Measurements from ENCODE around the gene CDH23. TPM values are rescaled to one million over a fixed set of nuclear protein-coding genes. Genes with fewer than 3 reads are reported as not detected.
"Not testable (repeated sequence)": the region's sequence is repeated elsewhere in the genome, so short reads cannot be mapped to it uniquely, and the experiment has no call there.

Gene CDH23
- total RNA-seq: 10 to 100 TPM in 1 of 2 donors, 1 to 10 TPM in 1; 1.7 to 11.2 TPM

DNA sequence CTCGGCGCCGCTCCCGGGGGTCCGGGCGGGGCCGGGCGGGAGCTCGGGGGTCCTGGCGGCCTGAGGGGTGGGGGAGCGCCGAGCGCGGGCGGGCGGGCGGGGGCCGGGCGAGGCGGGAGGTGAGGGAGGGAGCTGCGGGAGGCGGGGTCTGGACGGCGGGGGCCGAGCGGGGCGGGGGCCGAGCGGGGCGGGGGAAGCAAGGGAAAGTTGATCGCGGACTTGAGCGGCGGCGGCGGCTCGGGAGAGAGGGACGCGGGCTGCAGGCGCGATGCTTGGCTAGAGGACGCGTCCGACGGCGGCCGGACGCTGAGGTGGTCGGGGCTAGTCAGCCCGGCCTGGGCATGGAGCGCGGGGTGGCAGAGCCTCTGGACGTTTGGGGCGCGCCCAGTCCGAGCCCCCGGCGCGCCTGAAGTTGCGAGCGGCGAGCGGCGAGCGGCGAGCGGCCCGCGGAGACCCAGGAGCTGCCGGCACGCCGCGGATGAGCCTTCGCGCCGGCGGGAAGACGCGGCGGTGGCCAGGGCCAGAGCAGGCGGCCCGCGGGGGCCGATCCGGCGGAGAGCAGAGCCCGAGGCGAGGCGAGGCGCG is at the start of gene CDH23:
TSS of gene CDH23 (plus strand) at position 210 of the 585 bp plus-strand sequence. CDS start 42,912 bp downstream, outside the sequence.
- peak; percentile 28 to 49 for ATAC-seq
- no peaks in the 10 kb centered on the region for H3K9me3 Mint-ChIP-seq
- H3K27ac Mint-ChIP-seq: no peak within 1 kb of the TSS
- no peak for DNase-seq (ENCODE audit: low spot score in 2 of 2)
- no peaks in the 10 kb centered on the region for H3K36me3 Mint-ChIP-seq

DNA sequence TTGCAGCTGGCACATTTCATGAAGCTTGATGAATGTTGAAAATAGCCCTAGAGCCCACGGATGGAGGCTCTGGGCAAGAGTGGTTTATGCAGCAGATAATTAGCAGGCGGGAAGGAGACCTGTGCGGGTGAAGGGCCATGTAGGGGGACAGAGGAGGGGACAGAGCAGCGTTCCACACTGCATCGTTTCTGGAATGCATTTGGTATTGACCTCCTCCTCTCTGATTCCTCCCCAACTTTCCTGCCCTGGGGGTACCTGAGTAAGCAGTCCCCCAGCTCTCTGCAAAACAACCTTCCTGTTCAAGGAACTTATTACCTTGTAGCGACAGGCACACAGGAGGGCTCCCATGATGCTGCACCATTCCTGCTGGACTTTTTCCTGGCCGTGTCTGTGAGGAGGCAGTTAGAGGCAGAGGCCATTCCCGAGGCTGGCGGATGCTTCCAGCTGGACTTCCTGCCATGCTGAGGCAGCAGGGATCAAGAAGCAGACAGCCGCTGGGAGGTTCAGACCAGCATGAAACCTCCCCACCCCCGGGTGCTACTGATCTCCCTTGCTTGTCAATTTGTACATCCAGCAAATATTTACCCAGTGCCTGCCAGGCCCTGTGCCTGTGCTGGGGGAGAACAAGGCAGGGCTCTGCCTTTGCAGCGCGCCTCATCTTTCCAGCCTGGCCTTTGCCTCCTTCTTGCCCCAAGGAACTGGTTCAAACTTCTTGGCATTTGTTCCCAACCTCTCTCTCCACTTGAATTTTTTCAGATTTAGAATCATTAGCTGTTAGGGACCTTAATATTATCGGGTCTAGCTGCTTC is 48.9 kb upstream of the CDH23 start:
- no peak for ATAC-seq
- H3K36me3 Mint-ChIP-seq: no peaks in the 10 kb centered on the region
- H3K27ac Mint-ChIP-seq: no peak overlapping the region
- no peak for DNase-seq (ENCODE audit: low spot score in 2 of 2)
- no peaks in the 10 kb centered on the region for H3K9me3 Mint-ChIP-seq

DNA sequence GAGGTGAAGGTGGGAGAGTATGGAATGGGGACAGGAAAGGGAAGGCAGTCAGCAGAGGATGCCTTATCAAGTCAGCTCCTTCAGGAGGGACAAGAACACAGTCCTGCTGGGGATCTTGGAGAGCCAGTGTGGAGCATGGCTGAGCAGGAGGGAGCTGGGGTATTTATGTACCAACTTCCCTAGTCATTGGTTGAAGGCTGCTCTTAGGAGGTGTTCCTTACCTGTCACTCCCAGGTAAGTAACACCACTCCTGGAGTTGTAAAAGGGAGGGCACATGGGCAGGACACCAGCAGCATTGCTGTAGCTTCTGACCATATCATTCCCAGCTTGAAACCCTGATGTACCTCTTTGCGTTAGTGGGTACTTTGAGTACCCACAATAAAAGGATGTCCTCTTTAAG is 47.9 kb upstream of the CDH23 start:
- ATAC-seq: no peak
- no peaks in the 10 kb centered on the region for H3K9me3 Mint-ChIP-seq
- DNase-seq (ENCODE audit: low spot score in 2 of 2): no peak
- no peak overlapping the region for H3K27ac Mint-ChIP-seq
- H3K36me3 Mint-ChIP-seq: no peaks in the 10 kb centered on the region

DNA sequence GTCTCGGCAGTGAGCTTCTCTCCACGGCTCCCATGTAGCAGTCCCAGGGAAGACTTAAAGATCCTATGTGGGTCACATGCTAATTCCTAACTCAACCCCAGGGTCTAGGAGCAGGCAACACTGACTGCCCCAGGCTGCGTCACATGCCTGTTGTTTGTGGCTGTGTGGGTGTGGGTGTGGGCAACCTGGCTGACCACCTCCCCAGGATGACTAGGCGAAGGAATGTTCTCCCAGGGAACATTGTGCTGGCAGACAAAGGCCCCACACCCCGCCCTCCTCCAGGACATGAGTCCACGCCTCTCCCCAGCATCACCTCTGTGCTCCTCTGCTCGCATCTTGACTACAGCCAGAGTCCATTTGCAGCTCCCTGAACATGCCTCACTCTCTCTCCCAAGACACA is 47.3 kb upstream of the CDH23 start:
- no peaks in the 10 kb centered on the region for H3K36me3 Mint-ChIP-seq
- H3K27ac Mint-ChIP-seq: peak overlapping the region in 1 of 2 donors; percentile 33
- no peaks in the 10 kb centered on the region for H3K9me3 Mint-ChIP-seq
- DNase-seq (ENCODE audit: low spot score in 2 of 2) (no peak), ATAC-seq (no peak)

DNA sequence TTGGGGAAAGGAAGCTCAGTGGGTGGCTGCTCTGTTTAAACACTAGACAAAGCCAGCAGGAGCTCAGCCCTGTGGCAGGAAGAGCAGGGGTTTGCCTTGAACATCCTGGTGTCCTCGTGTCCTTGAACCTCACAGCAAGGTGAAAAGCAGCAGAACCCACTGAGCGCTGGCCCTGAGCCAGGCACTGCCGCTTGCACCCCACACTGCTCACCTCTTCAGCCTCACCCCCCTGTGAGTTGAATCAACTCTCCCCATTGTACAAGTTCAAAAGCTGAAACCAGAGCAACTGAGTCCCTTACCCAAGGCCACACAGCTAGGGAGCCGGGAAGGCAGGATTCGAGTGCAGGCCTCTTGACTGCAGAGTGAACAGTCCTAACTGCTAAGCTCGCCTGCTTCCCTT is 45.6 kb upstream of the CDH23 start:
- no peak for ATAC-seq
- Mint-ChIP-seq H3K36me3 (no peaks in the 10 kb centered on the region), H3K27ac (no peak overlapping the region), H3K9me3 (no peaks in the 10 kb centered on the region)
- DNase-seq (ENCODE audit: low spot score in 2 of 2): no peak

DNA sequence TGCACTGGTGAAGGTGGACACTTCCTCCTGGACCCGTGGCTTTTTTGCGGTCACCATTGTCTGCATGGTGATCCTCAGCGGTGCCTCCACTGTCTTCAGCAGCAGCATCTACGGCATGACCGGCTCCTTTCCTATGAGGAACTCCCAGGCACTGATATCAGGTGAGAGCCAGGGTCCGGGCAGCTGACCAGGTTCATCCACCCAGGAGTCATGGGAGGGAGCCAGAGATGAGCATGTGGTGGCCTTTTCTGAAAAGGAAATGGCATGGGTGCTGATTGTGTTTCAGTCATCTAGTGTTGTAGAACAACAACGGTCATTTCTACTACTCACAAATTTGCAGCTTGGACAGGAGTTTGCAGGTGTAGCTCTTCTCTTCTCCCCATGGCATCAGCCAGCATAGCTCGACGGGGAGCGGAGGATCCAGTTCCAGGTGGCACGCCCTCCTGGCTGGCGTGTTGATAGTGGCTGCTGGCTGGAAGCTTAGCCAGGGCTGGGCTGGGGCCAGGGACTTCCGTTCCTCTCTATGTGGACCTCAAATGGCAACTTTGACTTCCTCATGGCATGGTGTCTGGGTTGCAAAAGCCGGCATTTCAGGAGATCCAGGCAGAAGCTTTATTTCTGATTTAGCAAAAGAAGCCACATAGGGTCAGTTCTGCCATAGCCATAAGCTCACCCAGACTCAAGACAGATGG is 44.9 kb upstream of the CDH23 start:
- ATAC-seq (no peak), DNase-seq (ENCODE audit: low spot score in 2 of 2) (no peak)
- no peaks in the 10 kb centered on the region for H3K36me3 Mint-ChIP-seq
- no peaks in the 10 kb centered on the region for H3K9me3 Mint-ChIP-seq
- no peak overlapping the region for H3K27ac Mint-ChIP-seq

DNA sequence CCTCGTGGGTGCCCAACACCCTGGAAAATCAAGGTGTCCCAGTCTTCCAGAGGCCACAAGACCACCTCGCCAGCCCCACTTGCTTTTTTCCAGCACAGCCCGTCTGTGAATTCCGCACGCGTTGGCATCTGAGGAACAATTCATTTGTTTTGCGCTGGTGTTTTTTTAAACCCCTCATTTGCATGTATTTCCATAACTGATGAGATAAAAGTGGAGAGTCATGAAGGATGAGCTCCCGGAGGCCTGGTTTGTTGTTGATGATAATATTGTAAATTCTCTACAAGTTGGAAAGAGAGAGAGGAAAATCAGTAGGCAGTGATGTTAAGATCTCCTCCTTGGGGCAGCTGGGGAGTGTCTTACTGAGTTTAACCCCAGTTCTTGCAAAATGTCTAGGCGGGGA is 43.1 kb upstream of the CDH23 start:
- ATAC-seq: no peak
- H3K36me3 Mint-ChIP-seq: no peaks in the 10 kb centered on the region
- H3K27ac Mint-ChIP-seq: no peak overlapping the region
- no peak for DNase-seq (ENCODE audit: low spot score in 2 of 2)
- H3K9me3 Mint-ChIP-seq: no peaks in the 10 kb centered on the region

DNA sequence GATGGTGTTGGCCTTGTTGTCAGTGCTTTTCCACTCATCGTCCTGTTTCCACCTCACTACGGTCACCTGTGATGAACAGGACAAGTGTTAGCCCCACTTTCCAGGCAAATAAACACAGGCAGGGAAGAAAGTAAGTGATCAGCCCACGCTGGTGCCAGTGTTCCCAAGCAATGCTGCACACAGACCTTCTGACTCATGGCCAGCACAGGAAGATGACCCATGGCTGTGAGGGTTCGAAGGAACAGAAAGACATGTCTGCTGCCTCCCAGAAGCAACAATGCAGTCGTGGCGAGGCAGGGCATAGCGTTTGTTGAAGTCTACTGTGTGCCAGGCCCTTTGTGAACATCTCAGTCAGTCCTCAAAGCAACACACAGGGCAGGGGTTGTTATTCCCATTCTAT is 41.9 kb upstream of the CDH23 start:
- no peak overlapping the region for H3K27ac Mint-ChIP-seq
- DNase-seq (ENCODE audit: low spot score in 2 of 2) (no peak), ATAC-seq (no peak)
- no peaks in the 10 kb centered on the region for H3K36me3 Mint-ChIP-seq
- no peaks in the 10 kb centered on the region for H3K9me3 Mint-ChIP-seq

DNA sequence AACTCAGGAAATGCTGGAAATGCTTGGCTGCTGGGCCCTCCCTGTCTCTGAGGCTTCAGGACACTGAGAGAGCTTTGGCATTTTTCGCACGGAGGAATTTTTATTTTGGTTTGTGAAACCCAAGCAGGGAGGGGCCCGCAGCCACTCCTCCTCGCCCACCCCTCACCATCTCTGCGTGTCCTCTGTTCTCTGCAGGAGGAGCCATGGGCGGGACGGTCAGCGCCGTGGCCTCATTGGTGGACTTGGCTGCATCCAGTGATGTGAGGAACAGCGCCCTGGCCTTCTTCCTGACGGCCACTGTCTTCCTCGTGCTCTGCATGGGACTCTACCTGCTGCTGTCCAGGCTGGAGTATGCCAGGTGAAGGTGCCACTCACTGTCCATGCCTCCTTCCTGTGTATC is 40.8 kb upstream of the CDH23 start:
- Mint-ChIP-seq H3K27ac (no peak overlapping the region), H3K36me3 (no peaks in the 10 kb centered on the region), H3K9me3 (no peaks in the 10 kb centered on the region)
- ATAC-seq (no peak), DNase-seq (ENCODE audit: low spot score in 2 of 2) (no peak)

DNA sequence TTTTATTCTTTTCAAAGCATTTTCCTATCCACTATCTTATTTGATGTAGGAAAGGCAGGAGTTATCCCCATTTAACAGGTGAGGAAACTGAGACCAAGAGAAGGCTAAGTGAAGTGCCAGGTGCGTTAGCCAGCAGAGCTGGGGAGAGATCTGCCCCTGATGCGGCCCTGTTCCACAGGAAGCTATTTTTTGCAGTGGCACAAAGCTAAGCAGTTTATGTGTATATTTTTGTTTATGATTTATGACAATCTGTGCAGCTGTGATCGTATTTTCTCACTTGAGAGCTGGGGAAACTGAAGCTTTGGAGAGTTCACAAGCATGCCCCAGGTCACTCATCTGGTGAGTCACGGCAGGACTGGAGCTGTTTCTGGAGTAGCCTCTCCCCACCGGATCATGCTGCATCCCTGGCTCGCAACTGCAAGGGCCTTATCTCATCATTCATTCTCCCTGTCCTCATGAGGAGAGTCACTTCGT is 38.9 kb upstream of the CDH23 start:
- peak overlapping the region in 1 of 2 donors; percentile 36 for H3K27ac Mint-ChIP-seq
- H3K9me3 Mint-ChIP-seq: no peaks in the 10 kb centered on the region
- no peaks in the 10 kb centered on the region for H3K36me3 Mint-ChIP-seq
- no peak for ATAC-seq
- no peak for DNase-seq (ENCODE audit: low spot score in 2 of 2)

DNA sequence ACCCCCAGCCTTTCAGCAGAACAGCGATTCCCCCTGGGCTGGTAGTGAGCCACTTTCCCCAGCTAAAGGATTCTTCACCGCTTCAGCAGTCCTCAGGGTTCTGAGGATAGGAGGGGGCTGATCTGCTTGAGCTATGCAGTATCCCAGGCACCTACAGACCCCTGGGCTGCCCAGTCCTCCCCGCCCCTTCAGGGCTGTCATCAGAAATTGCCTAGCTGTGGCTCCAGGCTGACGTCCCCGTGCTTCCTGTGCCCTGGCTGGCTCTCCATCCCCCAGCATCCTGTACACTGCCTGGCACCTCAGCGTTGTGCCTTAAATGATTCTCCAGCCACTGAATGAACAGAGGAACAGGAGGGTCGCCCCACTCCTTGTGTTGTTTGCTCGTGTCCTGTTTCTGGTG is 38.4 kb upstream of the CDH23 start:
- peak overlapping the region in 1 of 2 donors; percentile 36 for H3K27ac Mint-ChIP-seq
- DNase-seq (ENCODE audit: low spot score in 2 of 2) (no peak), ATAC-seq (no peak)
- H3K9me3 Mint-ChIP-seq: no peaks in the 10 kb centered on the region
- H3K36me3 Mint-ChIP-seq: no peaks in the 10 kb centered on the region

DNA sequence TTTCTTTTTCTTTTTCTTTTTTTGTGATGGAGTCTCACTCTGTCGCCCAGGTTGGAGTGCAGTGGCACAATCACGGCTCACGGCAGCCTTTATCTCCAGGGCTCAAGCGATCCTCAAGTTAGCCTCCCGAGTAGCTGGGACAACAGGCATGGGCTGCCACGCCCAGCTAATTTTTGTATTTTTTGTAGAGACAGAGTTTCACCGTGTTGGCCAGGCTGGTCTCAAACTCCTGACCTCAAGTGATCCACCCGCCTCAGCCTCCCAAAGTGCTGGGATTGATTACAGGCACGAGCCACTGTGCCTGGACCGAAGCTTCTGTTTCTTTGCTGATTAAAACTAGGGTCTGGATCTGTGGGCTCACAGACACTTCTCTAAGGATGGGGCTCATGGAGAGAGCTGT is 37.8 kb upstream of the CDH23 start:
- H3K27ac Mint-ChIP-seq; H3K36me3 Mint-ChIP-seq; H3K9me3 Mint-ChIP-seq; DNase-seq (ENCODE audit: low spot score in 2 of 2); ATAC-seq: not testable (repeated sequence)

DNA sequence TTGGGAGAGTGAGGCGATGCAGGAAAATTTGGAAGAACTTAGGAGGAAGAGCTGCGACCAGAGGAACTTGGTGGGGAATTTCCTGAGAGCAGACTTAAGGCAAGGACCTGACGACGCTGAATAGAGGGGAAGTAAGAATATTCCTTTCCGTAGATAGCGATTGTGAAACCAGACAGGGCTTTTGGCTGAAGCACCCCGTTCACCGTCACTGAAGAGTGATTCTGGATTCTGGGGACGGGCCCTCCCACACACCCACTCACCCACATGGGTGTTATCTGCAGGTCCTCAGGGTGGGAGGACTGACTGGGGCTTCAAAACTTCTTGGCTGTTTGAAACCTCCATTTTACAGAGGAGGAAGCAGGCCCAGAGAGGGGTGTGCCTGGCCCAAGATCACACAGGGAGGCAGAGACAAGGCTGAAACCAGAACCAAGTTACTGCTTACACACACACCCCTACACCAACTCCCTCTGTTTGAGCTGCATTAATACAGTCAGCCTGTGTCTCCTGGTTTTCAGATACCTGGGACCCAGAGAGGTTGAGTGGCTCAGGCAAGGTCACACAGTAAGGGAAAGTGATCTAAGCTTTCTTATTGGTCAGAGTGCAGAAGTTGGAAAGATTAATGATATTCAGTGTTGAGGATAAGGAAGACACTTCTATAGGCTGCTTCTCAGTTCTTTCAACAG is 37.2 kb upstream of the CDH23 start:
- no peaks in the 10 kb centered on the region for H3K36me3 Mint-ChIP-seq
- H3K27ac Mint-ChIP-seq: no peak overlapping the region
- ATAC-seq: no peak

DNA sequence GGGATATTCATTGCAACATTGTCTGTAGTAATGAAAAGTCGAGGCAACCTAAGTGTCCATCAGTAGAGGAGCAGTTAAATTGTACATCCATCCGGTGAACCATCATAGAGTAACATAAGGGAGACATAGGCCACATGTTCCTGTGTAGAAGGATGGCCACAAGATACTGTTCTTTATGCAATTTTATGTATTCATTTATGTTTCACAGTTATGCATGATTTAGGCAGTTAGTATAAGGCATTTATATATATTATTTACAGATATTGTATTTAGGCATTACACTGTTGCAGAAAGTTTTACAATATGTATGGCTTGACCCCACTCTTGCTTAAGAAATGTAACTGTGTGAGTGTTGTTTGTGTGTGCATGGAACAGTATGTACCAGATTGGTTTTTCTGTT is 36.0 kb upstream of the CDH23 start:
- no peaks in the 10 kb centered on the region for H3K36me3 Mint-ChIP-seq

More for the DNA sequence above, 37.2 kb upstream of the CDH23 start:
- no peak for DNase-seq (ENCODE audit: low spot score in 2 of 2)
- no peaks in the 10 kb centered on the region for H3K9me3 Mint-ChIP-seq

DNA sequence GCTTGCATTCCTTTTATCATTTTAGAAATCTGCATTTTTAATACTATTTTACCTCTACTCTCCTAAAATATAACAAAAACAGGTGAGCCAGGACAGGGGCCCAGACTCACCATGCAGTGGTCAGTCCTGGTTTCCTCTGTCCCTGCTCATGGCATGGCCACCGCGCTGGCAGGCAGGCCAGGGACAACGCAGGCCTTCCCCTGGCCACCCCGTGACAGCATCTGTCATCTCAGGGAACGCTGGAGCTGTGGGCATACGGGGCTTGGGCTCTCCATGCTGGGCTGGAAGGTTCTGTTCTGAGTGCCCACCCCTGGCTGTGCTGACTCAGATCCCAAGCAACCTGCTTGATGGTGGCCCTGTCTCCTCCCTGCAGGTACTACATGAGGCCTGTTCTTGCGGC is 35.1 kb upstream of the CDH23 start:
- ATAC-seq (no peak), DNase-seq (ENCODE audit: low spot score in 2 of 2) (no peak)
- Mint-ChIP-seq H3K36me3 (no peaks in the 10 kb centered on the region), H3K27ac (no peak overlapping the region), H3K9me3 (no peaks in the 10 kb centered on the region)

More for the DNA sequence above, 36.0 kb upstream of the CDH23 start:
- ATAC-seq (no peak), DNase-seq (ENCODE audit: low spot score in 2 of 2) (no peak)
- Mint-ChIP-seq H3K27ac (no peak overlapping the region), H3K9me3 (no peaks in the 10 kb centered on the region)

DNA sequence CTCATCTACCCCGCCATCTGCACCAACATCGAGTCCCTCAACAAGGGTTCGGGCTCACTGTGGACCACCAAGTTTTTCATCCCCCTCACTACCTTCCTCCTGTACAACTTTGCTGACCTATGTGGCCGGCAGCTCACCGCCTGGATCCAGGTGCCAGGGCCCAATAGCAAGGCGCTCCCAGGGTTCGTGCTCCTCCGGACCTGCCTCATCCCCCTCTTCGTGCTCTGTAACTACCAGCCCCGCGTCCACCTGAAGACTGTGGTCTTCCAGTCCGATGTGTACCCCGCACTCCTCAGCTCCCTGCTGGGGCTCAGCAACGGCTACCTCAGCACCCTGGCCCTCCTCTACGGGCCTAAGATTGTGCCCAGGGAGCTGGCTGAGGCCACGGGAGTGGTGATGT is 34.6 kb upstream of the CDH23 start:
- no peaks in the 10 kb centered on the region for H3K36me3 Mint-ChIP-seq
- H3K27ac Mint-ChIP-seq: peak overlapping the region in 1 of 2 donors; percentile 36
- no peaks in the 10 kb centered on the region for H3K9me3 Mint-ChIP-seq
- ATAC-seq (no peak), DNase-seq (ENCODE audit: low spot score in 2 of 2) (no peak)

DNA sequence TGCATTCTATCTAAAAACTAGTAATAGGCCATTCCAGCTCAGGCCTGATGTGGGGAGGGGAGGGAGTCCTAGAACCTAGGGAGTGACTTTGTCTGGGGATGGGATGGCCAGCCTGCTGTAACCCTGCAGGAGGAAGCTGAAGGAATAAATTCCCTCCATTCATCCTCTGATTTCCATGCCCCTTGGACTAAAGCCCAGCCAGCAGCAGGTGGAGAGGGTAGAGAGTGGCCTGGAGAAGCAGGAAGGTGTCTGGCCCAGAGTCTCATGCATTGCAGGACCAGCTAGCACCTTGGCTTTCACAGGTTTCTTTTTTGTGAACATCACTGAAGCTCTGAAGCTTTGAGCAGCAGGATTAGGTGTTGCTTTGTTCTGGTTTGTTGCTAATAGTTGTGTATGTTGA is 32.8 kb upstream of the CDH23 start:
- H3K36me3 Mint-ChIP-seq: no peaks in the 10 kb centered on the region
- no peak for ATAC-seq

More for the DNA sequence above, 32.8 kb upstream of the CDH23 start:
- peak overlapping the region in 1 of 2 donors; percentile 19 for H3K27ac Mint-ChIP-seq
- no peak for DNase-seq (ENCODE audit: low spot score in 2 of 2)
- no peaks in the 10 kb centered on the region for H3K9me3 Mint-ChIP-seq
